PC-9 (cell line): ENCODE data around the gene LIPC.

ENCODE experiments used
- CTCF ChIP-seq: fragments of 200-600 bp; sonication (generic); conservative IDR thresholded peaks from 2 replicates; pipeline ENCODE4 v1.6.1; 2017; ENCODE audit warnings: mixed run types, antibody characterized with exemption, mild to moderate bottlenecking, moderate library complexity
- EZH2 ChIP-seq: fragments of 200-600 bp; sonication (generic); IDR thresholded peaks from 2 replicates; pipeline ENCODE4 v1.8.0; 2017; ENCODE audit warnings: antibody characterized with exemption, low read depth

- TF ChIP-seq CTCF: no peak
- no peak for TF ChIP-seq EZH2
These were observed 171.0 kb downstream of the LIPC start for GRCh38 chr15:58602823-58603222.
